GM23248 (cell line): ENCODE measurements around the gene RPS6KA4.

ENCODE experiments used
- EZH2 ChIP-seq: fragments of 200-600 bp; sonication (generic); IDR thresholded peaks from 2 replicates; pipeline ENCODE4 v1.6.1; 2018; ENCODE audit warnings: antibody characterized with exemption, mild to moderate bottlenecking; ENCODE audit not compliant: insufficient read depth, poor library complexity, severe bottlenecking
- EZH2phosphoT487 ChIP-seq: fragments of 200-600 bp; sonication (generic); IDR thresholded peaks from 2 replicates; pipeline ENCODE4 v1.6.1; 2018; ENCODE audit warnings: antibody characterized with exemption, moderate library complexity, mild to moderate bottlenecking, low read depth; ENCODE audit not compliant: insufficient read depth

DNA sequence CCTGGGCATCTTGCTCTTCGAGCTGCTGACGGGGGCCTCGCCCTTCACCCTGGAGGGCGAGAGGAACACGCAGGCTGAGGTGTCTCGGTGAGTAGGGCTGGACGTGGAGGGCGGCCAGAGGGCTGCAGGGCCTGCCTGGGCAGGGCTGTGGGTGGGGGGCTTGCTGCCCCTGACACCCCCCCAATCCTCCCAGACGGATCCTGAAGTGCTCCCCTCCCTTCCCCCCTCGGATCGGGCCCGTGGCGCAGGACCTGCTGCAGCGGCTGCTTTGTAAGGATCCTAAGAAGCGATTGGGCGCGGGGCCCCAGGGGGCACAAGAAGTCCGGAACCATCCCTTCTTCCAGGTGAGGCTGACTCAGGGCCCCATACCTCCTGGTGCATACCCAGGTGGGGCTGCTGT, 2.7 kb downstream of the RPS6KA4 start:
- TF ChIP-seq EZH2 (no peak), EZH2phosphoT487 (no peak)
